Adrenal gland (tissue), 12 donors: ENCODE results near the gene BMP6. TPM values are rescaled to one million over a fixed set of nuclear protein-coding genes. Genes with fewer than 3 reads are reported as not detected.

ENCODE experiments used
- DNase-seq, 7 donors: peaks; one replicate each; pipeline ENCODE4 v3.0.0-alpha.2; 2019 to 2020
- H3K27ac ChIP-seq, 5 donors: fragments of 200-600 bp; sonication (generic) in 4 of 5; 1 replicate in 3 of 5; 2 replicates in 2 of 5; pipeline versions ENCODE4 v1.5.1 to v1.8.0; 2016 to 2020; ENCODE audit warnings: mild to moderate bottlenecking in 1 of 5
- H3K27me3 ChIP-seq: fragments of 200-600 bp; 2 replicates; pipeline ENCODE4 v1.8.0; 2021
- H3K36me3 ChIP-seq, 2 donors: fragments of 200-600 bp; replicated peaks in 1 of 2; 1 replicate in 1 of 2; 2 replicates in 1 of 2; pipeline versions ENCODE4 v1.5.1 to v1.8.0; 2018 to 2022
- H3K4me1 ChIP-seq, 2 donors: fragments of 200-600 bp; replicated peaks in 1 of 2; 1 replicate in 1 of 2; 2 replicates in 1 of 2; pipeline versions ENCODE4 v1.5.1 to v1.8.0; 2018 to 2021
- H3K4me3 ChIP-seq, 4 donors: fragments of 200-600 bp; sonication (generic) in 3 of 4; one replicate each; pipeline ENCODE4 v1.5.1; 2016 to 2018
- H3K9me3 ChIP-seq, 3 donors: fragments of 200-600 bp; sonication (generic) in 1 of 3; replicated peaks in 1 of 3; 1 replicate in 2 of 3; 2 replicates in 1 of 3; pipeline versions ENCODE4 v1.5.1 to v1.8.0; 2016 to 2021
- POLR2A ChIP-seq, 2 donors: fragments of 450-650 bp; IDR thresholded peaks; one replicate each; pipeline ENCODE4 v1.6.1; 2017; ENCODE audit warnings: antibody characterized with exemption in 2 of 2, mild to moderate bottlenecking in 2 of 2, moderate library complexity in 1 of 2
- WGBS, 4 donors: extraction: QIAGEN DNeasy Blood & Tissue Kit in 2 of 4; methylation state at CpG; one replicate each; pipeline versions ENCODE4 v1.1.5 to v1.1.7; 2013 to 2017; 5-methylcytosine and 5-hydroxymethylcytosine counted together
- intact Hi-C, 2 donors: fragments of 100-400 bp; cut with DNase I; formaldehyde crosslinking; loops; one replicate each; pipeline versions ENCODE4 v1.14.1 to v1.15.0; 2022 to 2023
- polyA plus RNA-seq, 3 donors: library from polyadenylated mRNA; stranded (reverse); fragments of 200-250 nt in 2 of 3; fragments of 350-450 nt in 1 of 3; fragmentation: Illumina TruSeq in 1 of 3; extraction: RNeasy Lipid Tissue Mini Kit (QIAGEN cat#74804) in 1 of 3; gene quantifications; one replicate each; pipeline ENCODE4 v1.2.3, GENCODE V29; 2013 to 2014
- total RNA-seq, 9 donors: library from RNA; depleted of rRNA in 4 of 9; stranded (reverse); fragments of >200 nt in 4 of 9; fragments of 120-200 nt in 1 of 9; fragmentation: NEBNext Ultra II Directional in 1 of 9; extraction: Animal tissue kit (Norgen Biotek cat#: 25700) in 1 of 9; gene quantifications; one replicate each; pipeline versions ENCODE4 v1.1.0 to v1.2.4, GENCODE V29; 2013 to 2023
- TF ChIP-seq, protein P1 (sequence below), 6 experiments: fragments of 450-650 bp in 4 of 6; fragments of 200-600 bp in 2 of 6; sonication (generic) in 1 of 6; IDR thresholded peaks; 1 replicate in 5 of 6; 2 replicates in 1 of 6; pipeline versions ENCODE4 v1.5.1 to v1.8.0; 2016 to 2021; ENCODE audit warnings: antibody characterized with exemption in 6 of 6, mild to moderate bottlenecking in 2 of 6, moderate library complexity in 1 of 6
- donor health status: healthy with polysubstance abuse.
- donor health status: Bipolar disorder and iron deficiency.
- donor health status: DM: yes; HTN: yes; CAD: no.
- donor health status: DM: no; HTN: no; CAD: no.
- donor health status: DM: no; HTN: no; CAD: no.
- donor health status: DM: yes; HTN: yes; CAD: no.

The BMP6 gene
- total and polyA plus RNA-seq, 12 donors = 1.4 to 17.0 (median 4.2) TPM

- no peaks in the 10 kb centered on the region for H3K9me3 ChIP-seq
- no peaks in the 10 kb centered on the region for H3K27me3 ChIP-seq
- TF ChIP-seq, protein P1, sequence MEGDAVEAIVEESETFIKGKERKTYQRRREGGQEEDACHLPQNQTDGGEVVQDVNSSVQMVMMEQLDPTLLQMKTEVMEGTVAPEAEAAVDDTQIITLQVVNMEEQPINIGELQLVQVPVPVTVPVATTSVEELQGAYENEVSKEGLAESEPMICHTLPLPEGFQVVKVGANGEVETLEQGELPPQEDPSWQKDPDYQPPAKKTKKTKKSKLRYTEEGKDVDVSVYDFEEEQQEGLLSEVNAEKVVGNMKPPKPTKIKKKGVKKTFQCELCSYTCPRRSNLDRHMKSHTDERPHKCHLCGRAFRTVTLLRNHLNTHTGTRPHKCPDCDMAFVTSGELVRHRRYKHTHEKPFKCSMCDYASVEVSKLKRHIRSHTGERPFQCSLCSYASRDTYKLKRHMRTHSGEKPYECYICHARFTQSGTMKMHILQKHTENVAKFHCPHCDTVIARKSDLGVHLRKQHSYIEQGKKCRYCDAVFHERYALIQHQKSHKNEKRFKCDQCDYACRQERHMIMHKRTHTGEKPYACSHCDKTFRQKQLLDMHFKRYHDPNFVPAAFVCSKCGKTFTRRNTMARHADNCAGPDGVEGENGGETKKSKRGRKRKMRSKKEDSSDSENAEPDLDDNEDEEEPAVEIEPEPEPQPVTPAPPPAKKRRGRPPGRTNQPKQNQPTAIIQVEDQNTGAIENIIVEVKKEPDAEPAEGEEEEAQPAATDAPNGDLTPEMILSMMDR (IDR thresholded peaks at IDR 0.05) = no peak
- no peak for TF ChIP-seq POLR2A (IDR thresholded peaks at IDR 0.05)
- DNase-seq = no peak
- no peaks in the 10 kb centered on the region for H3K4me1 ChIP-seq
- 88 to 93% (median 92%) methylated on average over 2 of the region's 2 CpGs for whole genome bisulfite sequencing, 4 donors
- intact Hi-C loops = loop anchor here in 1 of 2 donors (10.0 kb wide), 1 partner anchor 166 kb away; no protein-coding TSS in a partner anchor
- H3K4me3 ChIP-seq = no peak overlapping the region
- H3K36me3 ChIP-seq = peaks cover 0 to 87% of the 10 kb centered on the region in 2 donors
- H3K27ac ChIP-seq = no peak overlapping the region
Observed at GRCh38 chr6:7900621-7901020, 174.7 kb downstream of the BMP6 start.

GRCh38 chr6:7901056-7901455 lies 175.2 kb downstream of the BMP6 start:
- Histone ChIP-seq H3K4me1 (no peaks in the 10 kb centered on the region), H3K27me3 (no peaks in the 10 kb centered on the region), H3K27ac (no peak overlapping the region), H3K4me3 (no peak overlapping the region), H3K9me3 (no peaks in the 10 kb centered on the region), H3K36me3 (peaks cover 0 to 82% of the 10 kb centered on the region in 2 donors)
- WGBS, 4 donors = 92 to 97% (median 94%) methylated on average over 9 of the region's 9 CpGs
- no peak for DNase-seq
- no peak for TF ChIP-seq POLR2A (IDR thresholded peaks at IDR 0.05)
- TF ChIP-seq, protein P1 (IDR thresholded peaks at IDR 0.05) = no peak
- intact Hi-C loops = loop anchor here in 1 of 2 donors (10.0 kb wide), 1 partner anchor 166 kb away; no protein-coding TSS in a partner anchor

- intact Hi-C loops = loop anchor here in 1 of 2 donors (10.0 kb wide), 1 partner anchor 167 kb away; no protein-coding TSS in a partner anchor
- no peak overlapping the region for H3K4me3 ChIP-seq
- TF ChIP-seq POLR2A (IDR thresholded peaks at IDR 0.05) = no peak
- TF ChIP-seq, protein P1 (IDR thresholded peaks at IDR 0.05) = no peak
- peak in 2 of 7 donors; percentile 61 to 62 for DNase-seq
- WGBS, 4 donors = 31 to 45% (median 37%) methylated on average over 4 of the region's 4 CpGs
- H3K4me1 ChIP-seq = no peaks in the 10 kb centered on the region
- peak overlapping the region in 1 of 5 donors; percentile 1 for H3K27ac ChIP-seq
- H3K9me3 ChIP-seq = no peaks in the 10 kb centered on the region
- peaks cover 0 to 75% of the 10 kb centered on the region in 2 donors for H3K36me3 ChIP-seq
- no peaks in the 10 kb centered on the region for H3K27me3 ChIP-seq
Observed at GRCh38 chr6:7901780-7902179, 175.9 kb downstream of the BMP6 start.

DNA sequence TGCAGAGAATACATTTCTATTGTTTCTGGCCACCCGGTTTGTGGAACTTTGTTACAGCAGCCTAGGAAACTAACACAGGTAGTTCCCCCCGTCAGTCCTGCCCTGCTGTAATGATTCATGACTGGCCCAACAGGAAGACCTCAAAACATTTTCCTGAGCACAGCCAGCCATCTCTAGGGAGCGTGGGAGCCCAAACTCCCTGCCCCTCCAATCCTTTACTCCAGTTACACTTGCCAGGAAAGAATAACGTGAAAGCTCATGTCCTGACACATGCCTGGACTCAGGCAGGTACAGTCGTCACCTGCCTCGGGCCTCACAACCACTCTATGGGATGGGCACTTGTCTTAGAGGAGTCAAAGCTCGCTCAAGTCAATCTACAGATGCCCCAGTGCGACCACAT lies 176.3 kb downstream of the BMP6 start:
- H3K27ac ChIP-seq = no peak overlapping the region
- H3K4me1 ChIP-seq = peaks cover 0 to 4% of the 10 kb centered on the region in 2 donors
- peaks cover 0 to 72% of the 10 kb centered on the region in 2 donors for H3K36me3 ChIP-seq
- H3K9me3 ChIP-seq = no peaks in the 10 kb centered on the region
- TF ChIP-seq, protein P1 (IDR thresholded peaks at IDR 0.05) = no peak
- no peak for TF ChIP-seq POLR2A (IDR thresholded peaks at IDR 0.05)
- intact Hi-C loops = loop anchor here in 1 of 2 donors (10.0 kb wide), 1 partner anchor 167 kb away; no protein-coding TSS in a partner anchor
- H3K27me3 ChIP-seq = no peaks in the 10 kb centered on the region
- WGBS, 4 donors = 80 to 100% (median 86%) methylated on average over 5 to 8 of the region's 8 CpGs
- no peak for DNase-seq
- no peak overlapping the region for H3K4me3 ChIP-seq
